Measurements from ENCODE around the gene KIAA0930.

Gene KIAA0930

GRCh38 chr22:45163099-45163450 lies 77.6 kb downstream of the KIAA0930 start:
- Histone ChIP-seq H3K27me3 (ENCODE audit: low read length) (no peaks in the 10 kb centered on the region), H3K9ac (ENCODE audit: low read length) (peak overlapping the region; percentile 87), H3K36me3 (ENCODE audit: low read length) (peaks cover 12% of the 10 kb centered on the region; the same call in 1 of the 2 replicates), H3K27ac (ENCODE audit: low read depth, low read length) (peak overlapping the region; percentile 49), H3K9me3 (ENCODE audit: insufficient read depth, low read length) (no peaks in the 10 kb centered on the region), H3K9me2 (replicated peaks; ENCODE audit: insufficient read depth, low read length) (no peaks in the 10 kb centered on the region), H2AFZ (ENCODE audit: low read depth, low read length, severe bottlenecking) (peak overlapping the region; percentile 90), H3K4me2 (ENCODE audit: low read depth, low read length, poor library complexity, severe bottlenecking) (peak overlapping the region; percentile 63), H3F3A (ENCODE audit: insufficient read depth) (no peaks in the 10 kb centered on the region), H4K20me1 (ENCODE audit: low read depth, low read length) (peaks cover 8% of the 10 kb centered on the region; the same call in 1 of the 2 replicates), H3K79me2 (ENCODE audit: insufficient read depth, low read length) (peaks cover 82% of the 10 kb centered on the region), H3K4me3 (ENCODE audit: insufficient read depth, low read length, poor library complexity, severe bottlenecking) (peak overlapping the region; percentile 94)
- no peak for TF ChIP-seq EZH2phosphoT487 (conservative IDR thresholded peaks at IDR 0.05; ENCODE audit: low read length)
- no peak for TF ChIP-seq CTCF (IDR thresholded peaks at IDR 0.05; ENCODE audit: insufficient read depth, low read length, poor library complexity, severe bottlenecking)

GRCh38 chr22:45162531-45162930 lies 78.2 kb downstream of the KIAA0930 start:
- Histone ChIP-seq H2AFZ (ENCODE audit: low read depth, low read length, severe bottlenecking) (no peak overlapping the region), H3K4me3 (ENCODE audit: insufficient read depth, low read length, poor library complexity, severe bottlenecking) (peak overlapping the region; percentile 94), H3K27me3 (ENCODE audit: low read length) (no peaks in the 10 kb centered on the region), H3K27ac (ENCODE audit: low read depth, low read length) (no peak overlapping the region), H3K9ac (ENCODE audit: low read length) (peak overlapping the region; percentile 87), H3K9me3 (ENCODE audit: insufficient read depth, low read length) (no peaks in the 10 kb centered on the region), H4K20me1 (ENCODE audit: low read depth, low read length) (peaks cover 8% of the 10 kb centered on the region; the same call in 1 of the 2 replicates), H3K36me3 (ENCODE audit: low read length) (peaks cover 9% of the 10 kb centered on the region; the same call in 1 of the 2 replicates), H3K9me2 (replicated peaks; ENCODE audit: insufficient read depth, low read length) (no peaks in the 10 kb centered on the region), H3K4me2 (ENCODE audit: low read depth, low read length, poor library complexity, severe bottlenecking) (peak overlapping the region; percentile 63), H3K79me2 (ENCODE audit: insufficient read depth, low read length) (peaks cover 77% of the 10 kb centered on the region), H3F3A (ENCODE audit: insufficient read depth) (no peaks in the 10 kb centered on the region)
- TF ChIP-seq CTCF (IDR thresholded peaks at IDR 0.05; ENCODE audit: insufficient read depth, low read length, poor library complexity, severe bottlenecking) (no peak), EZH2phosphoT487 (conservative IDR thresholded peaks at IDR 0.05; ENCODE audit: low read length) (no peak)

- H3K9ac ChIP-seq (ENCODE audit: low read length): no peak overlapping the region
- H3K27ac ChIP-seq (ENCODE audit: low read depth, low read length): no peak overlapping the region
- peaks cover 50% of the 10 kb centered on the region for H3K79me2 ChIP-seq (ENCODE audit: insufficient read depth, low read length)
These were observed 80.8 kb downstream of the KIAA0930 start for GRCh38 chr22:45159652-45160462.

More at GRCh38 chr22:45159652-45160462, 80.8 kb downstream of the KIAA0930 start:
- no peaks in the 10 kb centered on the region for H3K27me3 ChIP-seq (ENCODE audit: low read length)
- no peak for TF ChIP-seq EZH2phosphoT487 (conservative IDR thresholded peaks at IDR 0.05; ENCODE audit: low read length)
- no peak for TF ChIP-seq CTCF (IDR thresholded peaks at IDR 0.05; ENCODE audit: insufficient read depth, low read length, poor library complexity, severe bottlenecking)
- H3K36me3 ChIP-seq (ENCODE audit: low read length): no peaks in the 10 kb centered on the region
- H2AFZ ChIP-seq (ENCODE audit: low read depth, low read length, severe bottlenecking): no peak overlapping the region
- H3K4me2 ChIP-seq (ENCODE audit: low read depth, low read length, poor library complexity, severe bottlenecking): no peak overlapping the region
- no peak overlapping the region for H3K4me3 ChIP-seq (ENCODE audit: insufficient read depth, low read length, poor library complexity, severe bottlenecking)
- H3K9me3 ChIP-seq (ENCODE audit: insufficient read depth, low read length): no peaks in the 10 kb centered on the region
- H4K20me1 ChIP-seq (ENCODE audit: low read depth, low read length): no peaks in the 10 kb centered on the region
- no peaks in the 10 kb centered on the region for H3F3A ChIP-seq (ENCODE audit: insufficient read depth)
- H3K9me2 ChIP-seq (replicated peaks; ENCODE audit: insufficient read depth, low read length): no peaks in the 10 kb centered on the region
